Mammary epithelial cell (primary cell): ENCODE measurements around the gene ENDOV.

Source experiments
- CTCF ChIP-seq, 2 donors: IDR thresholded peaks in 1 of 2; conservative IDR thresholded peaks in 1 of 2; 2 replicates each; pipeline ENCODE4 v1.5.1; 2011 to 2012; ENCODE audit warnings: inconsistent platforms in 2 of 2, low read length in 2 of 2, mild to moderate bottlenecking in 2 of 2, control low read depth in 1 of 2, low read depth in 1 of 2; ENCODE audit not compliant: insufficient read depth in 1 of 2; ENCODE audit errors: extremely low read depth in 1 of 2
- EZH2 ChIP-seq: IDR thresholded peaks from 2 replicates; pipeline ENCODE4 v1.6.1; 2012; ENCODE audit warnings: low read length, inconsistent platforms, borderline replicate concordance

DNA sequence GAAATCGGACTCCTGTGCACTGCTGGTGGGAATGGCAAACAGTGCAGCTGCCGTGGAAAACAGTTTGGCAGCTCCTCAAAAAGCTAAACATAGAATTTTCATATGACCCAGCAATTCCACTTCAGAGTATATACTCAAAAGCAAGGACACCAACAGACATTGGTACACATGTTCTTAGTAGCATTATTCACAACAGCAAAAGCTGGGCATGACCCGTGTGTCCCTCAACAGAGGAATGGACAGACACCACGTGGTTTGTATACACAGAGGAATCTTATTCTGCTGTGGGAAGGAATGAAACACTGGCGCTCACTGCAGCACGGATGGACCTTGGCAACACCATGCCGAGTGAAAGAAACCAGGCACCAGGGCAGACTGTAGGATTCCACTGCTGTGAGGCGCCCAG is 45.5 kb downstream of the ENDOV start:
- TF ChIP-seq CTCF (conservative IDR thresholded peaks at IDR 0.05 in 1 of 2, IDR thresholded peaks at IDR 0.05 in 1 of 2; ENCODE audit: extremely low read depth in 1 of 2, insufficient read depth in 1 of 2, low read depth in 1 of 2, low read length in 2 of 2), result no peak
- TF ChIP-seq EZH2, result no peak
